T47D (cell line): Measurements from ENCODE around the gene REEP6.

Experiments used
- DNase-seq, 2 experiments: peaks; one replicate each; pipeline versions ENCODE4 v3.0.0 to v3.0.0-alpha.2; 2011 to 2012; ENCODE audit warnings: low read depth in 1 of 2, low spot score in 1 of 2
- JUND ChIP-seq: IDR thresholded peaks from 2 replicates; pipeline ENCODE4 v1.6.1; 2012; ENCODE audit warnings: low read depth
- in situ Hi-C: cut with HindIII; loops from 2 replicates; pipeline ENCODE4 v1.10.0; 2016; ENCODE audit warnings: low sequenced_read_pairs, low pct_unique_long_range_greater_than_20kb

The REEP6 gene

GRCh38 chr19:1451916-1452801 is 38.8 kb upstream of the REEP6 start:
- in situ Hi-C loops = no loop called here
- no peak for TF ChIP-seq JUND
- no peak for DNase-seq

DNA sequence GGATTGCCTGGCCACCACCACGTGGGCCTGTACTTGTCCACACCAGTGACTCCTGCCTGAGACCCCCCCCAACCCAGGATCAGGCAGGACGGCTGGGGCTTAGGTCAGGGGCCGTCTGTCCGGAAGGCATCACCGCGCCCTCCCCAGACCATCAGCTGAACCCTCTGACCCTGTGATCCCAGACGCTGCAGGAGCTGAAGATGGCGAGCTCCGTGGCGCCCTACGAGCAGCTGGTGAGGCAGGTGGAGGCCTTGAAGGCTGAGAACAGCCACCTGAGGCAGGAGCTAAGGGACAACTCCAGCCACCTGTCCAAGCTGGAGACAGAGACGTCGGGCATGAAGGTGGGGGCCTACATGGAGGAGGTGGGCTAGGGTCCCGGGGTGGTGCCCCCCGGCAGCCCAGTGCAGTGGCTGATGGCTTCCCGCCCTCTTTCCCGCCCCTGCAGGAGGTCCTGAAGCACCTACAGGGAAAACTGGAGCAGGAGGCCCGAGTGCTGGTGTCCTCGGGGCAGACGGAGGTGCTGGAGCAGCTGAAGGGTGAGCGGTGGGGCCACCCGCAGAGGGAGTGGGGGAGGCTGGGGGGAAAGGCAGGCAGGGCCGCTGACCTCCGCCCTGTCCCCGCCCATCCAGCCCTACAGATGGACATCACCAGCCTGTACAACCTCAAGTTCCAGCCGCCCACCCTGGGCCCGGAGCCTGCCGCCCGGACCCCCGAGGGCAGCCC is 38.0 kb upstream of the REEP6 start:
- in situ Hi-C loops = no loop called here
- DNase-seq = no peak
- TF ChIP-seq JUND = no peak

GRCh38 chr19:1453525-1454364 is 37.2 kb upstream of the REEP6 start:
- DNase-seq = peak; percentile 61 to 85
- in situ Hi-C loops = no loop called here
- no peak for TF ChIP-seq JUND

- DNase-seq = peak in 1 of 2 experiments; percentile 48
- TF ChIP-seq JUND = no peak
Observed at GRCh38 chr19:1455002-1455335, 36.0 kb upstream of the REEP6 start.

GRCh38 chr19:1455336-1456120 is 35.5 kb upstream of the REEP6 start:
- DNase-seq = peak; percentile 95 to 98
- in situ Hi-C loops = no loop called here
- no peak for TF ChIP-seq JUND

More at GRCh38 chr19:1455002-1455335, 36.0 kb upstream of the REEP6 start:
- in situ Hi-C loops = no loop called here

DNA sequence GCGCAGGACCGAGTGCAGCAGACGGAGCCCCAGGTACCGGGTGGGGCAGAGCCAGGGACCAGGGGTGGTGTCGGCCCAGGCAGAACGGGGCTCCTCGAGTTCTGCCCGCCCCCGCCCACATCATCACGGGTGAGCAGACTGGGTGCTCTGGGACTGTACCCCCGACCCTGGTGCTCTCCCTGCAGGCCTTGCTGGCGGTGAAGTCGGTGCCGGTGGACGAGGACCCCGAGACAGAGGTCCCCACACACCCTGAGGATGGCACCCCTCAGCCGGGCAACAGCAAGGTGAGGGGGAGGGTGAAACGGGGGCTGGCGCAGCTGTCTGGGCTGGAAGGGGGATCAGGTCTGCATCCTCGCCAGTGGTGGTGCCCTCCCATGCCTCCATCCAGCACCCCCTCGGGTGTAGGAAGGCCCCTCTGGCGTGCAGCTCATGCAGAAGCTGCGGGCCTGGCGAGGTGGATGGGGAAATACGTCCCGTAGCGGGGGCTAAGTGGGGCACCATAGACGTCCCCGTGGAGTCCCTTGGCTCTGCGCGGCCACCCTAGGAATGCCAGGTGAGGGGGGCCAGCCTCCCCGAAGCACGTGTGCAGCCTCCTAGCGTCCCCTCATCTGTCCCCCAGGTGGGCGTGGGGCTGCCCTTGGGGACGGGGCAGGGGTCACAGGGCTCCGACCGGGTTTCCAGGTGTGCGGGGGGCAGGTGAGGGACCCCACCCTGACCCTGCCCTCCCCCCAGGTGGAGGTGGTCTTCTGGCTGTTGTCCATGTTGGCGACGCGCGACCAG is 34.7 kb upstream of the REEP6 start:
- TF ChIP-seq JUND = no peak
- no peak for DNase-seq
- in situ Hi-C loops = no loop called here

DNA sequence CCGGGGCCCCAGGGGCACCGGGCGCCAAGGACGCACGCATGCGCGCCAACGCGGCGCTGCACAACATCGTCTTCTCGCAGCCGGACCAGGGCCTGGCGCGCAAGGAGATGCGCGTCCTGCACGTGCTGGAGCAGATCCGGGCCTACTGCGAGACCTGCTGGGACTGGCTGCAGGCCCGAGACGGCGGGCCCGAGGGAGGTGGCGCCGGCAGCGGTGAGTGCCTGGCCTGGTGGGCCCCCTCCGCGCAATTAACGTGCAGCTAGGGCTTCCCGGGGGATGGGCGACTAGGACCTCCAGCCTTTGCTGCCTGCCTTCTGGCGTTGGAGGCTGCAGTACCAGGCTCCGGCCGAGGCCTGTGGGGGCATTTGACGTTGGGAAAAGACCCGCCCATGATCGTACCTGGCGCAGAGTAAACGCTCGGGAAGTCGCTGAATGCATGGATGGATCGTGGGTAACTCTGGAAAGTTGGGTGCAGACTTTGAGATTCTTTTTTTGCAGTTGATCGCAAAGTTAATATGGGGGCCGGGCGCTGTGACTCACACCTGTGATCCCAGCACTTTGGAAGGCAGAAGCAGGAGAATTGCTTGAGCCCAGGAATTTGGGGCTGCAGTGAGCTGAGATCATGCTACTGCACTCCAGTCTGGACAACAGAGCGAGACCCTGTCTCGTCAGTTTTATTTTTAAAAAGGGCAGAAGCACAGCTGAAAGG is 33.8 kb upstream of the REEP6 start:
- in situ Hi-C loops = no loop called here

DNA sequence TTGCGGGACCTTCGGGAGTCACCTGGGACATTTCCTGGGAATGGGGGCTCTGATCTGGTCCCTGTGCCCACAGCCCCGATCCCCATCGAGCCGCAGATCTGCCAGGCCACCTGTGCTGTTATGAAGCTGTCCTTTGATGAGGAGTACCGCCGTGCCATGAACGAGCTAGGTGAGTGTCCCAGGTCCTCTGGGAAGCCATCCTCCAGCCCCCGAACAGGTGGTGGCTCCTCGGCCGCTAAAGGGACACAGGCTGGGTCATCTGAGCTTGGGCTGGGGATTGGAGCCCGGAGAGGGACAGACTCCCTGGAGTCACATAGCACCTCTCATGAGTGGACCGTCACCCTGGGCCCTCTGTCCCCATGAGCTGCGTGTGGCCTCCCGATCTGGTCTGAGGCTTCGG is 33.1 kb upstream of the REEP6 start:
- DNase-seq = no peak
- in situ Hi-C loops = no loop called here
- no peak for TF ChIP-seq JUND

More for the DNA sequence above, 33.8 kb upstream of the REEP6 start:
- TF ChIP-seq JUND = no peak
- DNase-seq = no peak

- in situ Hi-C loops = no loop called here
- DNase-seq = no peak
- TF ChIP-seq JUND = no peak
Observed at GRCh38 chr19:1459479-1459878, 31.5 kb upstream of the REEP6 start.

DNA sequence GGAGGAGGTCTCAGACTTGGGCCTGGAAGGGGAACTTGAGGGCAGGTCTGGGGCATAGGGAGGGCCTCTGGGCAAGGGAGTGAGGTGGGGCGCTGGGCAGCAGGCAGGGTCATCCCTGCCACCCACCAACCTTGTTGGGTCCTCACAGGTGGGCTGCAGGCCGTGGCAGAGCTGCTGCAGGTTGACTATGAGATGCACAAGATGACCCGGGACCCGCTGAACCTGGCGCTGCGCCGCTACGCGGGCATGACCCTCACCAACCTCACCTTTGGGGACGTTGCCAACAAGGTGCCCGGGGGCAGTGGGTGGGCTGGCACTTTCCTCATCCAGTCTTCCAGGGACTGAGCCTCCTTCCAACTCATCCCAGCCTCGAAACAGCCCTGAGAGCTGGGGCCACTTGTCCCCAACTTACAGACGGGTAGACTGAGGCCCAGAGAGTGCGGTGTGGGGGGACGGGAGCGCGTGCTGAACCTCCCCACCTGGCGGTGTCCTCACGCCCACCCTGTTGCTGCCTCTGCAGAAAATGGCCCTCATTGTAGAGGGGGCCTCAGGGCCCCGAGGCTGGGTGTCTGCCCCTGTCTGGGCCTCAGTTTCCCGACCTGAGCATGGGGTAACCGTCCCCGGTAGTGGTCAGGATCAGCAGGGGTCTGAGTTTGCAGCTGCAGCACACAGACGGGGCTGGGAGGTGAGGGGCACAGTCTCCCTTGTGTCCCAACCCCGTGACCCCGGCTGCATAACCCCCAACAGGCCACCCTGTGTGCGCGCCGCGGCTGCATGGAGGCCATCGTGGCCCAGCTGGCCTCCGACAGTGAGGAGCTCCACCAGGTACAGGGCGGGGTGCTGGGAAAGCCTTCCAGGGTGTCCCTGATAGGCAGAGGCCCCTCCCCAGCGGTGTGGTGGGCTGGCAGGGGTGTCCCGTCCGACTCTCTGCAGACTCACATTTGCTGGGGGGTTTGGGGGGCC is 30.7 kb upstream of the REEP6 start:
- TF ChIP-seq JUND = no peak
- in situ Hi-C loops = no loop called here
- no peak for DNase-seq
